Inflammatory macrophage treated with lipopolysaccharide for 1 hour (primary cell): Measurements from ENCODE around the gene RNF186.
"Not testable (repeated sequence)": the region's sequence is repeated elsewhere in the genome, so short reads cannot be mapped to it uniquely, and the experiment has no call there.

ENCODE experiments used
- DNase-seq, 2 donors: peaks; one replicate each; pipeline ENCODE4 v3.0.0-alpha.2; 2020 to 2022

The RNF186 gene

DNA sequence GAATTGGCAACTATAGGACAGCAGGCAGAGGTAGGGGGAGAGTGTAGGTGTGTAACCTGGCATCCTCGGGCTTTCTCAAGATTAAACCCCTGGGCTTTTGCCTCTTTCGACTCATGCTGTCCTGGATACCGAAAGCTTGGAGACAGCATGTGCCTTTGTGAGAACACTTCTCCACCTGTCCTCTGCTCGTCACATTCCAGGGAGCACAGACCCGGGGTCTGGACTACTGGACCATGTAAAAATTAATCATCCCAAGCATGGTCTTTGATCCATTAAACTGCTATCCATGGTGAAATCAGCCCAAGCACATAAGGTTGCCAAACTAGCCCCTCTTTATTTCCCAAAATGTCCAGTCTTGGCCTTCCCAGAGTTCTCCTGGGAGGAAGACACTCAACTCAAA lies 9.0 kb upstream of the RNF186 start:
- DNase-seq: no peak

DNA sequence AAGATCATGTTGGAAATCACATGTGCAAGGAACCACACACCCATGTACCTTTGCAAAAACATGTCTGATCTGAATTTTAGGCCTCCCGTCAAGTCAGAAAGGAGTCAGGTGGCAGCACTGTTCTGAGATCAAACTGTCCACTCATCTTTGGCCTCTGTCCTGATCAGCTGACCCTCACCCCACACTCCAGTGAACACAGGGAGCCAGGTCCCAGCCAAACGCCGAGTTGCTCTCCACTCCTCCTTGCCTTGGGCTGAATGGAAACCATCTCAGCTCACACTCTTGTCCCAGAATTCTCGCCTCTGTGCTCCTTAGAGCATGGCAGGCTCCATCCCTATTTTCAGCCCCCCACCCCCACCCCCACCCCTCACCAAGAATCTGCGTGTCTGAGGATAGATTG lies 4.6 kb upstream of the RNF186 start:
- DNase-seq: no peak

DNA sequence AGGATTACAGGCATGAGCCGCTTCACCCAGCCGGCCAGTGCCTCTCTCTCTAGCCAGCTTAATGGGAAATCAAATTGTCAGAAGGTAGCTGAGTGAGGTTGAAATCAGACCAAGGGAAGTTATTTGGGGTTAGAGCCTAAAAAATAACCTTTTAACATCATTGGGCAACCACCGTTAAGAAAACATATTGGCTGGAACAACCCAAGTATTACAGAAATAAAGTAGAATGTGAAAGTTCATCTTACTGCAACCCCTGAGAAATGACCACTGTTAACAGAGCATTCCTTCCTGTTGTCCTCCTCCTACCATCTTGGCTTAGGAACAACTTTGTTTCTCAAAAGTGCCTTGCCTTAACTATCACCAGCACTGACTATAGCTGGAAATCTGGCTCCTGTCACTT lies 3.2 kb upstream of the RNF186 start:
- no peak for DNase-seq

DNA sequence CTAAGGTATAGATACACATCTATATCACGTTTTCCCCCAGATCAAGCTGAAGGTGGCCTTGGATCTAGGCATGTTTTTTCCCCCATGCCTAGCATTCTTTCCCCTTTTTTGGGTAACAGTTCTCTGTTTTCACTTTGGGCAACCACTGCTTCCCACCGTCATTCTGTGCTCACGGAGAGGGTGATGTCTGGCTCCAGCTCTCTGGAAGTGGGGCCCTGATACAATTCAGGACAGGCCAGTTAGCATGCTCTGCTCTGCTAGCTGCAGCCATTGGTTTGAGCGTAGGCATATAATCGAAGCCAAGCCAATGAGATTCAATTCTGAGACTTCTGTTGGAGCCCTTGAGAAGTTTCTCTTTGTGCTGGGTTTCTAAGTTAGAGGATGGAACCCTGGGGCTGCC lies 2.1 kb upstream of the RNF186 start:
- no peak for DNase-seq

DNA sequence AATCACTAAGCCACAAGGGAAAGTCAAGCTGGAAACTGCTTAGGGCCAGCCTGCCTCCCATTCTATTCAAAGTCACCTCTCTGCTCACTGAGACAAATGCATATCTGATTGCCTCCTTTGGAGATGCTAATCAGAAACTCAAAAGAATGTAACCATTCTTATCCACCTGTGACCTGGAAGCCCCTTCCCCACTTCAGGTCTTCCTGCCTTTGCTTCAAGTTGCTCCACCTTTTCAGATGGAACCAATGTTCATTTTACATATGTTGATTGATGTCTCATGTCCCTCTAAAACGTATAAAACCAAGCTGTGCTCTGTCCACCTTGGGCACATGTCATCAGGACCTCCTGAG lies 1.6 kb upstream of the RNF186 start:
- DNase-seq: not testable (repeated sequence)

DNA sequence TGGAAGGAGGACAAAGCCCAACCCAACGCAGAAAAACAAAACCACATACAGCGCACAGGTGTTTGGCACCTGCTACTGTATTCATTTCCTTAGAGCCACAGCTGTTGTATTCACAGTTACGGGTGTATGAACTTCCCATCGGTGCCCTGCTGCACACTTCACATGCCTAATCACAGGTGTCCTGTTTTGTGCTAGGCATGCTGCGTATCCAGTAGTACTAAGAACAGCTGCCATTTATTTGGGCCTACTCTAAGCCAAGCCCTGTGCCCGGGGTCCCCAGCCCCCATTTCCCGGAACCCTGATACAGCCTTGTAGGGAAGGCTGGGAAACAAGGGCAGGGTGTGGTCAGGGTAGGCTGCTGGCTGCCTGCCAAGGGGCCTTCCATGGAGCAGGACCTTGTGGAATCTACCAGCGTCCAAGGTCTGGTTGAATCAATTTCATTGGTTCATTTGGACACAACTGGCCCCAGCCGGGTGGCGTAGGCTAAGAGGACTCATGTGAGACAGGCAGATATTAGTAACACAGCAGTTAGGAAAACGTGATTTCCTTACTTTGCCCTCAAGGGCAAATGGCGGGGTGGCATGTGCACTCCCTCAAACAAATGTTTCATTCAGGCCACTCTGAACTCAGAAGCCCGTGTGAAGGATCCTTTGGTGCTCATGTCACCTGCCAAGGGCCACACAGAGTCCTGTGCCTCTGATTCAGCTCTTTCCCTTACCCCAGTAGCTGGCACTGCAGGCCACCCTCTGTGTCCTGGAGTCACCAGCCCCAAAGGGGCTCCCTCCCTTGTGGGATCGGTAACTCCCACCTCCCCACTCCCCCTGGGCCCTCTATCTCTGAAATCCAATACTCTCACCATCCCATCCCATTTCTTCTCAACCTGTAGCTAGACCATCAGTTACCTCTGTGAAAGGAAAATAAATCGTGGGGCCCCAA lies 986 bp upstream of the RNF186 start:
- no peak for DNase-seq

DNA sequence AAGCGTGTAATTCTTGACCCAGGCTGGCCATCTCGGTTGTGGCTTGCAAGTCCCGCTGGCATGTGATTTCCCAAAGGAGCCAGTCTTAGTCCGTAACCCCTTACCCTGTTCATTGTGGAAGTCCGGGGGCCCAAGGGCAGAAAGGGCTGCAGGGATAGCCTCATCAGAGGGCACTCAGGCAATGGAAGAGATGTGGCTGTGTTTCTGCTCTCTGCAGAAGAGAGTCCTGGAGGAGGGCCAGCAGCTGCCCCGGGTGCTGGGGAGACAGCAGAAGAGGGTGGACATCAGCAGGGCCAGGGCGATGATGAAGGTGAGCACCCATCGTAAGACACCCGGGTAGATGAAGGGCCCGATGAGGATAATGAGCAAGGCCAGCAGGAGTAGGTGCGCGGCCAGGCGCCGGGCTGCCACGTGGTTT lies 830 bp downstream of the RNF186 start:
- no peak for DNase-seq

DNA sequence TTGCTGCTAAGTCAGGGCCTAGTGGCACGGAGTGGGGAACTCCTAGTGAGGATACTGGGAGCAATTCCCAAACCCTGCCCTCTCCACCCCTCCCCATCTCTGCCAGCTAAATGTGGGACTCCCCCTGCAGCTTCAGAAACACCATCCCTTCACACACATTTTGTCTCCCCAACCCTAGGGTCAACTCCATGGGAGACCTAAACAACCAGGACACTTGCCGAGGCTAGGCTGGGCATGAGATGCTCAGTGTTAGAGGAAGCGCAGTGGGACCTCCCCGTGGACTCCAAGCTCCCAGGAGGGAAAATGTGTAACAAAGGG lies 1.5 kb downstream of the RNF186 start:
- DNase-seq: no peak

DNA sequence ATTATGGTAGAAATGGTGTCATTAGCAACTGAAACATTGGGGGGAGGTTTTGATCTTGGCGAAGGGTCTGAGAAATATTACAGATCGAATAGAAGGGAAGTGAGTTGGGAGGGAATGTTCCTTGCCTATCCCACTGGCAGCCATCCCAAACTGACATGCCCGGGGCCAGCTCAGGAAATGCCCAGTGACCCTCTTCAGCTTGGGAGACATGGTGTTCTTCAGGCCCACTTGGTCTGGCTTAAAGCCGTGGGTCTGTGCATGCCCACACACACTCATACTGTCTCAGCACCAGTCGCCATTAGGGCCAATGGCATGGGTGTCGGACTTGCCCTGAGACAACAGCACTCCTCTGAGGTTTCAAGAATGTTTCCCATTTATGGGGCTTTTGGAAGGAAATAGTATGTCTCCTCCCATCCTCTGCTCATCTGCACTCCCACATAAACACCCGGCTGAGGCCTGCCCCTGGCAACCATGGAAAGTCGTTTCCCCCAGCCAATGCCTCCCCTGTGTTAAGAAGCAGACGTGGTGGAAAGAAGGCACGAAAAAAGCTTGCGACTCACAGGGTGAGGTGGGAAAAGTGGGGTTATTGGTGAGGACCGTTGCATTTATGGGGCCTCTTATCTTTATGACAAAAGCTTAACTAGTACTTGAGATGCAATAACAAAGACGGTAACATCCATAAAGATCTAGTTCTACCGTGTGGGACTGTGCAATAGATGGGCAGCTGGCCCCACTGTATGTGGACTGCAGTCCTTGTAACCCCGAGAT lies 2.0 kb downstream of the RNF186 start:
- DNase-seq: no peak

DNA sequence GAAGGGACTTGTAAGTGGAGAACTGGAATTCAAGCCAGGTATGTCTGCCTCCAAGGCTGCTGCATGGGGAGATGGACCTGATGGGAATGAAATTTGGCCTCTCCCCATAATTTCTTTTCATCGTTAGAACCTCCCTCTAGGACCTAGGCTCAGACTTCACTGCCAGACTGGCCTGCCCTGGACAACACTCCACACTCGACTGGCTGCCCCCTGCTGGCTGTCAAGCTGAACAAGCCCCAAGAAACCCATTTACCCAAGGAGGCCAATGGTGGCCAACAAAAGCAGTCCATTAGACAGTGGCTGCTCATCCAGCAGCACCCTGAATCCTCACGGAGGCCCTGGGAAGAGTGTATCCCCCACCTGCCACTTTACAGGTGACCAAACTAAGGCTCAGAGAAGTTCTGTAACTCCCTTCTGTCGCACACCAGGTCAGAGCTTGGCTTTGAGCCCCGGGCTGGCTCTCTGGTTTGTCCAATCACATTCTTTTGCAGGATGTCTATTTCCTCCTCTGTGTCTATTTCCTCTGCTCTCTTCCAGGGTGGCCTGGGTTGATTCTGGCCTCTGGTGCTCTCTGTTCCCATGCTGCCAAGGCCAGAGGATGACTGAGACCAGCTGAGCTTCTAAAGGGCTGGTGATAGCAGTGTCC lies 3.8 kb downstream of the RNF186 start:
- peak; percentile 35 to 65 for DNase-seq

DNA sequence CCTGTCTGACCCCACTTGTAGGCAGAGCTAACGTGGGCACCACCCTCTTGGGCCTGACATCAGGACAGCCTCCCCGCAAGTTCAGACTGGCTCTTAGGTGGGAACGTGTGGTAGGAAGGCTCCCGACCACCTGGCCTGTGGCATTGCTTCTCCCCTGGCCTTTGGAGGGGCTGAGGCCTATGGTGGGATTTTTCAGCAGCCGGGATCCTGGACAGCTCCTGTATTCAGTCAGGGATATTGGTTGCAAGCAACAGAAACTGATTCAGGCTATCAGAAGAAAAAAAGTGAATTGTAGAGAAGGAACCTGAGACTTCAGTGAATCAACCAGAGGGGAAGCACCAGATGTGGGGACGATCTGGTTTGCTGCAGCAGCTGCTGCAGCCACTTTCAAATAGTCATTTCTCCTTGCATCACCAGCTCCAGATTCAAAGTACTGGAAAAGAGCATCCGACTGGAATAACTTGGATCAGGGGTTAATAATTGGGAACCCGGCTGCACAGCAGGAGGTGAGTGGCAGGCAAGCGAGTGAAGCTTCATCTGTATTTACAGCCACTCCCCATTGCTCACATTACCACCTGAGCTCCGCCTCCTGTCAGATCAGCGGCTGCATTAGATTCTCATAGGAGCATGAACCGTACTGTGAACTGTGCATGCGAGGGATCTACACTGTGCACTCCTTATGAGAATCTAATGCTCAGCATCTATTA lies 5.9 kb downstream of the RNF186 start:
- DNase-seq: no peak

DNA sequence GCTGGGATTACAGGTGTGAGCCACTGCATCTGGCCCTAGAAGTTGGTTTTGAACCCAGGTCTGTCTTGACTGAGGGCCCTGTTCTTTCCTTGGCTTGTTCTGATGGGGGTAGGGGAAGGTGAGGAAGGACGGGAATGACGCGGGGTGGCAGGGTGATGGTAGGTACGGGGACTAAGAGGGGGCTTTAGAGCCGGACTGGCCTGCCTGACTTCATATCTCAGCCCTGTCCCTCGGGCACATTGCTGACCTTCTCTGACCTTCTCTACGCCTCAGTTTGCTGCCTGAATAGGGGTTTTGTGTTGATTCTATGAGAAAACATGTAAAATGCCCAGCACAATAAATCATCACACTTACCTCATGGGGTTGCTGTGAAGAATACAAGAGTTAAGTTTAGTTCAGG lies 6.7 kb downstream of the RNF186 start:
- no peak for DNase-seq

DNA sequence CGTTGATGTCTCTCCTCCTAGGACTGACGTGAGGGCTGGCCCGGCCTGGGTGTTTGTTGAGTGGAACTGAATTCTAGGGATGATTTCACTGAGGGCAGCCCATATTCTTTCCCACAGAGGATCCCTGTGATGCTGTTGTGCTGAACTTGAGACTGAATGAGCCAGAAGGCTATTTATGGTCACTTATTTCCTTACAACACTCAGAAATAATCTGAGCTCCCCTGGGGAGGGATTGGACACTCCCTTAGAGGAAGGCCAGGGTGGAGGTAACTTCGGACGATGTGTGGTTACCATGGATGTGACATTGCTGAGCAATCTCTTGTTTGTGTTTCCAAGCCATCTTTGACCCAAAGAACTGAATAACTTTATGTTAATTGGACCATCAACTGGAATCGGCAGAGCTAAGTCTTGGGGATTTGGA lies 10.2 kb downstream of the RNF186 start:
- no peak for DNase-seq

DNA sequence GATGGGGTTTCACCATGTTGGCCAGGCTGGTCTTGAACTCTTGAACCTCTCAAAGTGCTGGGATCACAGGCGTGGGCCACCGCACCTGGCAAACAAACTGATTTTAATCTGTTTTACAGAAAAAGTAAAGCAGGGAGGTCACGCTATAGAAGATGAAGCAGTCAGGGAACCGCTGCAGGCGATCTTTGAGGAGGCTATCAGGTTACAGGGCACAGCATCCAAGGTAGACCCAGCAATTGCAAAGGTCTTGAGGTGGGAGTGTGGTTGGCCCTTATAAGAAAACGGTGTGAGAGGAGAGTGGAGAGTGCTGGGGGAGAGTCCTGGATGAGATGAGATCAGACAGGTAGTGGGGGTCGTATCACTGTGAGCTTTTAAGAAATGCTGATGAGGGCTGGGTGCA lies 12.8 kb downstream of the RNF186 start:
- DNase-seq: no peak

DNA sequence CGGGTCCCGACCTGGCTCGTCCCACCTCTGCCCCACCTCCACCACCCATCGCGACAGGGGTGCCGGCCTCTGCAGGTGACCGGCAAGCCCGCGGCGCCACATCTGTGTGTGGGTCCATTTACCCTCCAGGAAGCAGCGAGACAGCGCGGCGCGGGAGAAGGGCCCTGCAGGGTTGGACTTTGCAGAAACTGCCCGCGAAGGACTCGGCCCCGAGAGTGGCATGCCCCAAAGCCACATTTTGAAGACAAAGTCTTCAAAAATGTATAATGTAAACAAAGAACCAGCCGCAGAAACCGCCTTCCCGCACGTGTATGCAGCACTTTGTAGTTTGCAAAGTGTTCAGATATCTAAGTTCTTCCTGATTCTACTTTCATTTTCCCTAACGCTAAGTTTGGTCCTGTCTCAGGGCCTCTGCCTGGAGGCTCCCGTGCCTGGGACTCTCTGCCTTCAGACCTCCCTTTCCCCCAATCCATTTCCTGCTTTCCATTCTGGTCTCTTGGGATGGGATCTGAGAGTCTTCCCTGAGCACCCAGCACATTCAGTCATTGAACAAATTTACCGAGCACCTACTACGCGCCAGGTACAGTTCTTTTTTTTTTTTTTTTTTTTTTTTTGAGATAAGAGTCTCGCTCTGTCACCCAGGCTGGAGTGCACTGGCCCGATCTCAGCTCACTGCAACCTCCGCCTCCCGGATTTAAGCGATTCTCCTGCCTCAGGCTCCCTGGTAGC lies 14.8 kb downstream of the RNF186 start:
- DNase-seq: peak; percentile 39 to 47

DNA sequence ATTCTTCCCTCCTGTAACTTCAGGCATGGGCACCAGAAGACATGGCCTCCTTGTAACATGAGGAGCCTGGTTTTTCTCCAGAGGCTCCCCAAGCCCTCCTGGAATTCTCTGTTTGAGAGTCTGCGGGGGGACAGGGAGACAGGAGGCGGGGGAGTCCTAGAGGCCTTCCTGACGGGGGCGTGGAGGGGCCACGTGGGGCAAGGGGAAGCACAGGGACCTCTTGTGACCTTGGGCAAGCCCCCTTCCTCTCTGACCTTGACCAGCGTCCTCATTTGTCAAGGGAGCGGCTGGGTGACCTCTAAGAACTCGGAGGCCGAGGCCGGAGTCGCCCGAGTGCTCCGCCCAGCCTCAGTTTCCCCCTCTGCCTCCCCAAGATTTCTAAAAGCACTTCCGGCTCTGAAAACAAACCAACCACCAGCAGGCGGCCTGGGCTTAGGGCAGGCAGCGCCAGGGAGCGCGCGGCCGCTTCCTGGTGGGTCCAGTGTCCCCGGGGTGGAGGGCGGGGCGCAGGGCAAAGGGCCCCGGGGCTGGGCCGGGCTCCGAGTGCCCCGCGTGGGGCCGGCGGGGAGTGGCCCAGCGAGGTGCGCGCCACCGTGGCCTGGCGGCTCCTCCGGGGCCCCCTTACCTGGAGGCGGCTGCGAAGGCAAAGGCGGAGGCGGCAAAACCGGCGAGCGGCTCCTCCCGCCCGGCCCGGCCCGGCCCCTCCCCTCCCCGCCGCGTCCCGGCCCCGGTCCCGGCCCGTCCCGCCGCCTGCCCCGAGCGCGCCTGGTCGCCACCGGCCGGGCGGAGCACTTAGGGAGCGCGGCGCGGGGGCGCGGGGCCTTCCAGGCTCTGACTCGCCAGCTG lies 15.6 kb downstream of the RNF186 start, which contains the start of gene TMCO4:
Gene TMCO4 (minus strand): TSS at position 687 of the 846 bp plus-strand sequence. CDS start 19,158 bp downstream, outside the sequence.
- peak; percentile 43 to 55 for DNase-seq

DNA sequence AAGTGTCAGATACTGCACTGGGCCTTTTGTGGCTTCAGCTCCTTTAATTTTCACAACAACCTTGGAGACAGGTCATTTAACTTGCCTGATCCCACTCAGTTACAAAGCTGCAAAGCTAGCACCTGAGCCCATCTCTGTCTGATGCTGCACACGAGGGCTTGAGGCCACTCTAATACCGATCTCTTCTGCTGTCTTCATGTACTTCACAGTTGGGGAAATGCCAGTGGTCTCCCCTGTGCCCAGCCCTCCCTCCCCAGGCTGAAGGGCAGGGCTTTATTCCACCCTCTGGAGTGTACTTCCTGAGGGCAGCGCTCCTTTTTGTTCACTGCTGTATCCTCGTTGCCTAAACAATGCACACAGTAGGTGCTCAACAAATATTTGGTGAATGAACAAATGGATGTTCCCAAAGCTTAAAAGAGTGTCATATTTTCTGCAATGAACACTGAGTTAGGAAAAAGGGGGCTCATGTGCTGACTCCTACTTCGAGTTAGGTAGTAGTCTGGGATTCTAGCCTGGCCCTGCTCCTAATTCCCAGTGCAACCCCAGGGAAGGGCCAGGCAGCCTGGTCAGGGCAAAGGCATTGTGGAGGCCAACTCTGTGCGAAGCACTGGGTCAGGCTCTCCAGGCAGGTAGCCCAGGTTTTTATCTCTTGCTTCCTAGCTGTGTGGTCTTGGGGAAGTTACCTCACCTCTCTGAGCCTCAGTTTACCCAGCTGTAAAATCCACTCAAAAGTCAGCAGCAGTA lies 16.4 kb downstream of the RNF186 start:
- DNase-seq: no peak

DNA sequence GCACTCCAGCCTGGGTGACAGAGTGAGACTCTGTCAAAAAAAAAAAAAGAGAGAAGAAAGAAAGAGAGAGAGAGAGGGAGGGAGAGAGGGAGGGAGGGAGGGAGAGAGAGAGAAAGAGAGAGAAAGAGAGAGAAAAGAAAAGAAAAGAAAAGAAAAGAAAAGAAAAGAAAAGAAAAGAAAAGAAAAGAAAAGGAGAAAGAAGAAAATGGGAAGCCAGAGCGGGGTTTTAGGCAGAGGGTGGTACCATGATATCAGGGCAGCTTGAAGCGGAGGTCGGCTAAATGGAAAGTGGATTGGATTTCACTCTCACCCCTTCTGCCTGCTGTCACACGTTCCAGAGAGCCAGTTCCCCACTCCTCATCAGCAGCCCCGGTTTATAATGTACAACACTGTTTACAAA lies 17.3 kb downstream of the RNF186 start:
- DNase-seq: no peak

DNA sequence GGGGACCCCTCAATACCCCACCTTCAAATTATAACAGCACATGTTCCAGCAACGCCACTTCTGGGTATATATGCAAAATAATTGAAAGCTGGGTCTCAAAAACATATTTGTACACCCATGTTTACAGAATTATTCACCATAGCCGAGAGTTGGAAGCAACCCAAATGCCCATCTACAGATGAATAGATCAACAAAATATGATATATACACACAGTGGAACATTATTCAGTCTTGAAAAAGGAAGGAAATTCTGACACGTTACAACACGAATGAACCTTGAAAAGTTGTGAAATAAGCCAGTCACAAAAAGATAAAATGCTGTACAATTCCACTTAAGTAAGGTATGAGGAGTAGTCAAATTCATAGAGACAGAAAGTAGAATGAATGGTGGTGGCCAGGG lies 20.5 kb downstream of the RNF186 start:
- no peak for DNase-seq

DNA sequence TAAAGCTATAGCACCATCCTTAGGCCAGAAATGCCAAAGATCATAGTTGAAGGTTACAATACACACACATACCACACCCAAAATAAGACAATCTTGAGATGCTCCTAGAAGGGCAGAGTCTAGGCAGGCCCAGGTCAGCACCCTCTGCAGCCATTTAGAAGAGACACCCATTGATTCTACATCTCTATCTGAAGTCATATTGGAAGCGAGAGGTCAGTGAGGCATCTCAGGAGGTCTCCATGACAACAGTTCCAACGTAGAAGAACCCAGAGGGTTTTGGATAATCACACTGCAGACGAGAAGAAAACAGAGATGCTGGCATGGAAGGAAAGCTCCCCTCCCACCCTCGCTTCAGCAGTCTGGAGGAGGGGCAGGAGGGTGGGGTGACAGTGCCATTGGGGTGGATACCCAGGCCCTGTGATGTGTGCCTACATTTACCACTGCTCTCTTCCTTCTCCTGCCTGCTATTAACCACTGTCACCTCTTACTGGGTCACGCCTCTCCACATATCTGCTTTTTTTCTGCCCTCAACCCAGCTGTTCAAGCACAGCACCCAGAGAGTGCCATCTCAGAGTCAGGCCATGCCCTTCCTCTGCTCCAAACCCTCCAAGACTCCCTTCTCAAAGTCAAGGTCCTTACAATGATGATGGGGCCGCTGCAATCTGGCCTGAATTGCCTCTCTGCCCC lies 21.6 kb downstream of the RNF186 start:
- DNase-seq: no peak
